IPS-20b (cell line): ENCODE data around the gene APH1B.

ENCODE experiments used
- H3K27ac ChIP-seq: one replicate; pipeline ENCODE4 v1.5.1; 2013; ENCODE audit warnings: low read length
- H3K27me3 ChIP-seq: 2 replicates; pipeline ENCODE4 v1.6.1; 2013; ENCODE audit warnings: mild to moderate bottlenecking, low read length, inconsistent platforms; ENCODE audit not compliant: insufficient read depth
- H3K36me3 ChIP-seq: 2 replicates; pipeline ENCODE4 v1.6.1; 2013; ENCODE audit warnings: low read depth, mild to moderate bottlenecking, inconsistent platforms, low read length, moderate library complexity; ENCODE audit not compliant: insufficient read depth
- H3K4me1 ChIP-seq: 2 replicates; pipeline ENCODE4 v1.6.1; 2013; ENCODE audit warnings: mild to moderate bottlenecking, control low read depth, inconsistent platforms, low read length, moderate library complexity; ENCODE audit not compliant: insufficient read depth
- H3K4me3 ChIP-seq: 2 replicates; pipeline ENCODE4 v1.5.1; 2013; ENCODE audit warnings: mild to moderate bottlenecking, low read length, inconsistent platforms
- H3K9ac ChIP-seq: 2 replicates; pipeline ENCODE4 v1.6.1; 2013; ENCODE audit warnings: low read depth, mild to moderate bottlenecking, inconsistent platforms, low read length, moderate library complexity
- H3K9me3 ChIP-seq: 2 replicates; pipeline ENCODE4 v1.6.1; 2013; ENCODE audit warnings: mild to moderate bottlenecking, low read depth, low read length, inconsistent platforms; ENCODE audit not compliant: insufficient read depth

Gene APH1B

GRCh38 chr15:63255489-63255990 lies 21.9 kb upstream of the APH1B start:
- peaks cover 22% of the 10 kb centered on the region for H3K4me1 ChIP-seq
- H3K27me3 ChIP-seq: no peaks in the 10 kb centered on the region
- peaks cover 6% of the 10 kb centered on the region; the same call in 1 of the 2 replicates for H3K9me3 ChIP-seq
- peak overlapping the region; percentile 40 for H3K27ac ChIP-seq
- peaks cover 23% of the 10 kb centered on the region for H3K36me3 ChIP-seq
- H3K4me3 ChIP-seq: peak overlapping the region; percentile 36; the same call in 1 of the 2 replicates
- H3K9ac ChIP-seq: peak overlapping the region; percentile 43; the same call in 1 of the 2 replicates

- peak overlapping the region; percentile 35 for H3K4me3 ChIP-seq
- H3K4me1 ChIP-seq: peaks cover 22% of the 10 kb centered on the region
- peak overlapping the region; percentile 51; the same call in 1 of the 2 replicates for H3K9ac ChIP-seq
- no peaks in the 10 kb centered on the region for H3K27me3 ChIP-seq
- peaks cover 32% of the 10 kb centered on the region for H3K36me3 ChIP-seq
- H3K9me3 ChIP-seq: peaks cover 6% of the 10 kb centered on the region; the same call in 1 of the 2 replicates
- H3K27ac ChIP-seq: peak overlapping the region; percentile 21
These were observed 20.8 kb upstream of the APH1B start for GRCh38 chr15:63256433-63257274.

GRCh38 chr15:63258658-63259057 lies 18.7 kb upstream of the APH1B start:
- Histone ChIP-seq H3K9me3 (peaks cover 6% of the 10 kb centered on the region; the same call in 1 of the 2 replicates), H3K4me1 (peaks cover 22% of the 10 kb centered on the region), H3K4me3 (no peak overlapping the region), H3K27me3 (no peaks in the 10 kb centered on the region), H3K9ac (no peak overlapping the region), H3K36me3 (peaks cover 36% of the 10 kb centered on the region), H3K27ac (no peak overlapping the region)

GRCh38 chr15:63260791-63261190 lies 16.6 kb upstream of the APH1B start:
- H3K27ac ChIP-seq: no peak overlapping the region
- no peak overlapping the region for H3K4me3 ChIP-seq
- no peaks in the 10 kb centered on the region for H3K27me3 ChIP-seq
- peaks cover 12% of the 10 kb centered on the region for H3K4me1 ChIP-seq
- peaks cover 46% of the 10 kb centered on the region for H3K36me3 ChIP-seq
- H3K9ac ChIP-seq: no peak overlapping the region
- peaks cover 6% of the 10 kb centered on the region; the same call in 1 of the 2 replicates for H3K9me3 ChIP-seq

GRCh38 chr15:63261311-63261710 lies 16.1 kb upstream of the APH1B start:
- H3K4me1 ChIP-seq: peaks cover 7% of the 10 kb centered on the region; the same call in 1 of the 2 replicates
- H3K9ac ChIP-seq: no peak overlapping the region
- H3K36me3 ChIP-seq: peaks cover 46% of the 10 kb centered on the region
- peaks cover 6% of the 10 kb centered on the region; the same call in 1 of the 2 replicates for H3K9me3 ChIP-seq
- H3K4me3 ChIP-seq: no peak overlapping the region
- no peak overlapping the region for H3K27ac ChIP-seq
- no peaks in the 10 kb centered on the region for H3K27me3 ChIP-seq

- Histone ChIP-seq H3K4me3 (no peak overlapping the region), H3K27me3 (no peaks in the 10 kb centered on the region), H3K4me1 (no peaks in the 10 kb centered on the region), H3K9ac (no peak overlapping the region), H3K27ac (no peak overlapping the region), H3K9me3 (0 out of 2 replicates have a peak, but pooled peaks cover 2% of the 10 kb centered on the region), H3K36me3 (peaks cover 42% of the 10 kb centered on the region)
These were observed 13.9 kb upstream of the APH1B start for GRCh38 chr15:63263519-63263918.

GRCh38 chr15:63264688-63265293 lies 12.6 kb upstream of the APH1B start:
- Histone ChIP-seq H3K27me3 (no peaks in the 10 kb centered on the region), H3K9me3 (no peaks in the 10 kb centered on the region), H3K9ac (no peak overlapping the region), H3K4me1 (no peaks in the 10 kb centered on the region), H3K27ac (no peak overlapping the region), H3K4me3 (no peak overlapping the region), H3K36me3 (peaks cover 39% of the 10 kb centered on the region)

GRCh38 chr15:63274427-63274826 lies 3.0 kb upstream of the APH1B start:
- Histone ChIP-seq H3K36me3 (peaks cover 4% of the 10 kb centered on the region; the same call in 1 of the 2 replicates), H3K9me3 (peaks cover 5% of the 10 kb centered on the region; the same call in 1 of the 2 replicates), H3K27me3 (peaks cover 17% of the 10 kb centered on the region; the same call in 1 of the 2 replicates), H3K4me1 (peaks cover 10% of the 10 kb centered on the region), H3K9ac (no peak overlapping the region), H3K4me3 (no peak overlapping the region), H3K27ac (no peak overlapping the region)

- H3K9me3 ChIP-seq: peaks cover 5% of the 10 kb centered on the region; the same call in 1 of the 2 replicates
- H3K4me1 ChIP-seq: peaks cover 10% of the 10 kb centered on the region
- peak overlapping the region; percentile 68; the same call in 1 of the 2 replicates for H3K9ac ChIP-seq
- peak overlapping the region; percentile 71 for H3K4me3 ChIP-seq
- H3K27ac ChIP-seq: no peak overlapping the region
- peaks cover 17% of the 10 kb centered on the region; the same call in 1 of the 2 replicates for H3K27me3 ChIP-seq
- peaks cover 16% of the 10 kb centered on the region; the same call in 1 of the 2 replicates for H3K36me3 ChIP-seq
These were observed 915 bp upstream of the APH1B start for GRCh38 chr15:63276342-63277037.

GRCh38 chr15:63277893-63278456 lies 570 bp downstream of the APH1B start:
- H3K4me1 ChIP-seq: peaks cover 10% of the 10 kb centered on the region
- H3K9ac ChIP-seq: peak overlapping the region; percentile 75; the same call in 1 of the 2 replicates
- peaks cover 16% of the 10 kb centered on the region; the same call in 1 of the 2 replicates for H3K36me3 ChIP-seq
- peak overlapping the region; percentile 90 for H3K4me3 ChIP-seq
- no peak overlapping the region for H3K27ac ChIP-seq
- no peaks in the 10 kb centered on the region for H3K9me3 ChIP-seq
- H3K27me3 ChIP-seq: peaks cover 17% of the 10 kb centered on the region; the same call in 1 of the 2 replicates

- H3K9me3 ChIP-seq: no peaks in the 10 kb centered on the region
- peaks cover 41% of the 10 kb centered on the region; the same call in 1 of the 2 replicates for H3K36me3 ChIP-seq
- no peak overlapping the region for H3K9ac ChIP-seq
- no peak overlapping the region for H3K4me3 ChIP-seq
- H3K27me3 ChIP-seq: peaks cover 8% of the 10 kb centered on the region; the same call in 1 of the 2 replicates
- no peak overlapping the region for H3K27ac ChIP-seq
- no peaks in the 10 kb centered on the region; the same call in 1 of the 2 replicates for H3K4me1 ChIP-seq
These were observed 5.7 kb downstream of the APH1B start for GRCh38 chr15:63283126-63283525.
